HG03520 (cell line): Measurements from ENCODE around the gene HERC5.
"Not testable (repeated sequence)": the region's sequence is repeated elsewhere in the genome, so short reads cannot be mapped to it uniquely, and the experiment has no call there.

Source experiments
- ATAC-seq: cut with Tn5 transposase; IDR thresholded peaks from one replicate; pipeline ENCODE4 v1.9.1; 2021; ENCODE audit warnings: mild to moderate bottlenecking, moderate library complexity; ENCODE audit not compliant: unreplicated experiment

HERC5 gene

DNA sequence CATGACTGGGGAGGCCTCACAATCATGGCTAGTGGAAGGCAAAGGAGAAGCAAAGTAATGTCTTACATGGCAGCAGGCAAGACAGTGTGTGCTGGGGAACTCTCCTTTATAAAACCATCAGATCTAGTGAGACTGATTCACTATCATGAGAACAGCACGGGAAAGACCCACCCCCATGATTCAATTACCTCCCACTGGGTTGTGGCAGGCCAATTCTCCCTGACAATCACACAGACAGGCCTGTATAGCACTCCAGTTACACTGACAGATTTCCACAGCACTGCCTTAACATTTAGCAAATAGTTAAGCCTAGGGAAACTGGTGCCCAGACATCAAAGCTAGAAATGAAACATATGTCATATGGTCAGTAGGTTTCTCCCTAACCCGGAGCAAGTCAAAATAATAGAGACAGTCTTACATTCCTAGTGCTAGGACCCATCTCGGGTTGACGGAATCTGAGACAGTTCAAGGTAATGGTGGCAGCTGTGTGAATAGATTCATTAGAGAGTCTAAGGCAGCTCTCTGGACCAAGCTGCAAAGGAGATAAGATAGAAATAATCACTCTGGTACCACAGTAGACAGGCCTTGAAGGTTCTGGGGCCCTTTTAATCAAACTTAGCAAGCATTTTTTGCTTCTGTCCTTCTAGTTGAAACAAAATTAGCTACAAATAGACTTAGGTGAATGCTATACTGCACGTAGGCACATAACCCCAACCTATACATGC lies 9.4 kb upstream of the HERC5 start:
- no peak for ATAC-seq

DNA sequence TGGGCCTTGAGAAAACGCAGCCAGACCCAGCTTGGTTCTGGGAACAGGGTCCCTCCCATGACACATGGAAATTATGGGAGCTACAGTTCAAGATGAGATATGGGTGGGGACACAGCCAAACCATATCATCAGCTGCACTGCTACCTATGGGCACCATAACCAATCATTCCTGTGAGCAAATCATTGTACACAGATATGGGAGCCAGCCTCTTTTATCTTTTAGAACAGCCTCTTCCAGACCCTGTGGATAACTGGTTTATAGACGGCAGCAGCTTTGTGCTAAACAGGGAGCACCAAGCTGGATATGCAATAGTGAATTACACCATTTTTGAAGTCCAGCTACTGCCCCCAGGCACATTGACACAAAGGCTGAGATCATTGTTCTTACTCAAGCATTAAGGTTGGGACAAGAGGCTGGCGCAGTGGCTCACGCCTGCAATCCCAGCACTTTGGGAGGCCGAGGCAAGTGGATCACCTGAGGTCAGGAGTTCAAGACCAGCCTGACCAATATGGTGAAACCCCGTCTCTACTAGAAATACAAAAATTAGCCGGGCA lies 8.6 kb upstream of the HERC5 start:
- ATAC-seq = not testable (repeated sequence)

DNA sequence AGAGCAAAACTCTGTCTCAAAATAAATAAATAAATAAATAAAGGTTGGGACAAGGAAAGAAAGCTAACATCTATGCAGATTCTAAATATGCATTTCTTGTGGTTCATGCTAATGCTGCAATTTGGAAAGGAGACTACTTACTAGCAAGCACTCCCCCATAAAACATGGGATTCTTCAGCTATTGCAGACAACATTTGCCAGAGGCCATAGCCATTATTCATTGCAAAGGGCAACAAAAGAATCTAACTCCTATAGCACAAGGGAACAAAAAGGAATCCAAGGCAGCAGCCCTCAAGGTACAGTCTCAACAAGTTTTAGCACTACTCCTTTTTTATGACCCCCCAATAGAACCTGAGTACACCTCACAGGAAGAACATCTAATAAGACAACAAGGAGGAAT lies 8.0 kb upstream of the HERC5 start:
- ATAC-seq = no peak

DNA sequence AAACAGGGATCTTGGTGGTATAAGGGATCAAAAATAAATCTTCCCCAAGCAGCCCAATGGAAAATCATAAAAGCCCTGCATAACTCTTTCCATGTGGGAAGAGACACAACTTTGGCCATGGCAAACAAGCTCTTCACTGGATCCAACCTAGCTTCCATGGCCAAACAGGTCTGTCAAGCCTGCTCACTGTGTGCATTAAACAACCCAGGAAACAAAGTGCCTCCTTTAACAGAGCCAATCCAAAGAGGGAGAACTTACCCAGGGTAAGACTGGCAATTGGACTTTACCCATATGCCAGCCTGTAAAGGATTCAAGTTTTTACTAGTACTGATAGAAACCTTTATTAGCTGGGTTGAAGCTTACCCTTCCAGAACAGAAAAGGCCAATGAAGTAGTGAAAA lies 7.6 kb upstream of the HERC5 start:
- no peak for ATAC-seq

DNA sequence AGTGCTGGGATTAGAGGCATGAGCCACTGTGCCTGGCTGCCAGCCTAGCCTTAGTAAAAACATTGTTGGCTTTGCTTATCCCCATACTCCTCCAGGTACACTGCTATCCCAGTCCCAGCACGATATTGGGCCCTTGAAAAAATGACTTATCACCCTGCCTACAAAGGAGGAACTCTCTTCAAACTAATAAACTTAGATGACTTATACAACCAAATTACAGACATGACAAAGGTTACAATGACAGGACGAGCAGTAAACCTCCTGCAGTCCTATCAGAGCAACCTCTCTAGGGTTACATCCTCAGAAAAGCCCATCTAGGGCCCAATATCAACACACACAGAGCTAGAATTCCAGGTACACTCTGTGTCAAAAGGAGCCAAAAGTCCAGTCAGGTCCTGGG lies 5.7 kb upstream of the HERC5 start:
- no peak for ATAC-seq

DNA sequence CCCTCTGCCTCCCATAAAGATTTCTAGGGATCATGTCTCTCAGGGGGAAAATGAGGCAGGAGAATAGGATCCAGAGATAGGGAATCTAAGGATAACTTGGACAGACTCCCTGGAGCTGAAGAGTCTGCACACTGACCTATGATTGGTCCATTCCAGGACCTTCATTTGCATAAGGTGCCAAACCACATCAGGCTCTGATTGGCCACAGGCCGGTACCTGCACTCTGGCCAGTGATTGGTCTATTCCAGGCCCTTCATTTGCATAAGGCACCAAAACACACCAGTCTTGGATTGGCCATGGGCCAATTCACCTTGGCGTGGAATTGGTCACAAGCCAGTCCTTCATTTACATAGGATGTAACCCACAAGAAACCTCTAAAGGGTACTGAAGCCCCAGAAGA lies 4.0 kb upstream of the HERC5 start:
- ATAC-seq = no peak

DNA sequence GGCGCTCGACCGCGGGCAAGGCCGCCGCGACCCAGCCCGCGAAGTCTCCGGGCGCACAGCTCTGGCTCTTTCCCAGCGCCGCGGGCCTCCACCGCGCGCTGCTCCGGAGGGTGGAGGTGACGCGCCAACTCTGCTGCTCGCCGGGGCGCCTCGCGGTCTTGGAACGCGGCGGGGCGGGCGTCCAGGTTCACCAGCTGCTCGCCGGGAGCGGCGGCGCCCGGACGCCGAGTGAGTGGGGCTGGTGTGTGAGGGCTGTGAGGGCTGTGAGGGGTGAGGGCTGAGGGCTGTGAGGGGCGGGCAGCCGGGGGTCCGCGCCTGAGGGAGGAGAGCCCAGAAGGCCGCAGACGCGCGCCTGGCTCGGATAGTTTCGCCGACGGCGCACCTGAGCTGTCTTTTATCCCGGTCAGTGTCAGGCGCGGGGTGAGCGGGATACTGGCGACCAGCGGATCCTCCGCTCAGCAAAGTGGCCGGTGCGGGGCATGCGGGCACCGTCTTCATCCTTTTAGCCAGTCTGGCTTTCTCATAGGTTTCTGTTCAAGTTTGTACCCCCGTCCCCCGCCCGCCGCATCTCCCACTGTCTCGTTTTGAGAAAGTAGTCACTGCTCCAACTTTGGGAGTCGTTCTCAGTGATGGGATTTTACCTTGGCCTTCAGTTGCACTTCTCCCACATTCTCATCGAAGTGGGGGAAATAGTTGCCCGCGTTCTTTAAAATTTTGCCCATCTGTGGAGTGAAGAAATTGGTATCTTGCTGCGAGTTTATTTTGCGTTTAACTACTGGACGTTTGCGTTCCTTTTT lies 586 bp downstream of the HERC5 start:
- ATAC-seq = peak; percentile 35

DNA sequence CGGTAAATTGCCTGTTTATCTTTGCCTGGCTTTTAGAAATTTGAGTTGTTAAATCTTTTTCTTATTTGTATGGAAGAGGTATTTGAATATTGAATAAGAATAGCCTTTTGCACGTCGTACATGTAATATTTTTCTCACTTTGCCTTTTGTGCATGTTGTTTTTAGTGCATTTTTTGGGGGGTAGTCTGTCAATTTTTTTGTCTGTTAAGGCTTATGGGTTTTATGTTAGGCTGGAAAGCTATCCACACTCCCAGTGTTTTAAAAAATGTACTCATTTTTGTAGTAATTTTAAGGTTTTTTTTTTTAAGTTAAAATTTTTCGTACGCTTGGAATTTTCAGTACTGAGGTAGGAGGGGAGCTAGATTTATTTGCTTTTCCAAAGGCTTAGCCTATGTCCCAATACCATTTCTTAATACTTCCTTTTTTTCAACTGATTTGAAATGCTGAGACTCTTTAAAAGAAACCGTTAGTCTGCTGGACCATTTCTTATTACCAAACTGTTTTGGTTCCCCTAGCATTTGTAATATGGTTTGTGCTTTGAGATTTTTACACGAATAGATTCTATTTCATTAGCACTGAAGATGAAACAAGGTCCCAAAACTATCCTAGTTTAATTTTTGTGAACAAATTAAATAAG lies 1.3 kb downstream of the HERC5 start:
- no peak for ATAC-seq

DNA sequence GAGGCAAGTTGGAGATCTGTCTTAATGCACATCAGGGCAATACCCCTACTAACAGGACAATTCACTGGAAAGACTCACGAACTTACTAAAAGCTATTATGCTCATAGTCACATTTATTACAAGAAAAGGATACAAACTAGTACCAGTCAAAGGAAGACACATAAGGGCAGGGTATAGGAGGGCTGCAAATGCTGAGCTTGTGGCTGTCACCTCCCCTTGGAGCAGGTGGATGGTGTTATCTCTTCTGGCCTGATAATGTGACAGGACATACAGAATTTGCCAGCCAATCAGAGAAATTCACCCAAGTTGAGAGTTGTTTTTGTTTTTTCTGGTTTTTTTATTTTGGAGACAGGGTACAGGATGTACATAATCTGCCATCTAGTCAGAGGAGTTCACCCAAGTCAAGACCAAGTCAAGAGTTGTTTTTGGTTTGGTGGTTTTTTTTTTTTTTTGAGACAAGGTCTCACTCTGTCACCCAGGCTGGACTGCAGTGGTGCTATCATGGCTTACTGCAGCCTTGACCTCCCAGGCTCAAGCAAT lies 8.8 kb downstream of the HERC5 start:
- ATAC-seq = no peak

DNA sequence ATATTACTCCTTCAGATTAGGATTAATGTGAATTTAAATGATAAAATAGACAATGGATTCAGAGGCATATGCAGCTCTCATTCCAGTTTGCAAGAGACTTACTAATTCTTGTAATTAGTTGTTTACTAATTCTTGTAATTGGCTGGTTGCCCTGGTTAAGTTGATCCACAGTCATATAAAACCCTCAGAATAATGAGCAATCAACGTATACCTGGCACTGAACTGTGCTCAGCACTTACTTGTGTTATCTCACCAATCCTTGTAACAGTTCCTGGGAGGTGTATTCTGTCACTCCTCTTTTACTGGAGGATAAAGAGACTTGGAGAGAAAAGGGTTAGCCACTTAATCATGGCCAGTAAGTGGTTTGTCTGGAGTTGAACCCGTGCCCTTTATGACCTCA lies 10.5 kb downstream of the HERC5 start:
- ATAC-seq = no peak

DNA sequence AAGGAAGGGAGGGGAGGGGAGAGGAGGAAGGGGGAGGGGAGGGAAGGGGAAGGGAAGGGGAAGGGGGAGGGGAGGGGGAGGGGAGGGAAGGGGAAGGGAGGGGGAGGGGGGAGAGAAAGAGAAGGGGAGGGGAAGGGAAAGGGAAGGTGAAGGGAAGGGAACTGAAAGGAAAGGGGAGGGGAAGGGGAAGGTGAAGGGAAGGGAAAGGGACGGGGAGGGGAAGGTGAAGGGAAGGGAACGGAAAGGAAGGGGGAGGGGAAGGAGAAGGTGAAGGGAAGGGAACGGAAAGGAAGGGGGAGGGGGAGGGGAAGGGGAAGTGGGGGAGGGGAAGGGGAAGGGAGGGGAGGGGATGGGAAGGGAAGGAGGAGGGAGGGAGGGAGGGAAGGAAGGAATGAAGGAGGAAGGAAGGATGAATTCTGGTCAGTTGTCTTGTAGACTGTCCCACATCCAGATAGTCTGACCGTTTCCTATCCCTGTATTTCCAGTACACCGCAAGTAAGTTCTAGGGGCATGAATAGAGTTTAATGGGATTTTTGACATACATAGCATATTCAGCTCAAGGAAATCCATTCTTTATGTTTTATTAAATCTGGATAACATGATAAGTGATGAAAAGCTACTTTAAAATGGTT lies 20.4 kb downstream of the HERC5 start:
- ATAC-seq = no peak

DNA sequence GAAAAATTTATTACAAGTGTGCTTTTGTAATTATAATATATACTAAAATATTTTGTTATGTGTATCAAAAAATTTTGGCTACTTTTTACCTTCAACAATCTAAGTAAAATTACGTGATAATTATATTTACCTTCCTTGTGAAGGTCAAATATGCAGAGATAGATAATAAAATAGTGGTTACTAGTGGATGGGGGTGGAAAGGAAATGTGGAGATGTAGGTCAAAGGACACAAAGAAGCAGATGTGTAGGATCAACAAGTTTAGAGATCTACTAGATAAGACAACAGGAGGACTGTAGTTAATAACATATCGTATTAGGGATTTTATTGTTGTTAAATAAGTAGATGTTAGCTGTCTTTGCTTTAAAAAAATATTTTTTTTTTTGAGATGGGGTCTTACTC lies 21.3 kb downstream of the HERC5 start:
- ATAC-seq = no peak

DNA sequence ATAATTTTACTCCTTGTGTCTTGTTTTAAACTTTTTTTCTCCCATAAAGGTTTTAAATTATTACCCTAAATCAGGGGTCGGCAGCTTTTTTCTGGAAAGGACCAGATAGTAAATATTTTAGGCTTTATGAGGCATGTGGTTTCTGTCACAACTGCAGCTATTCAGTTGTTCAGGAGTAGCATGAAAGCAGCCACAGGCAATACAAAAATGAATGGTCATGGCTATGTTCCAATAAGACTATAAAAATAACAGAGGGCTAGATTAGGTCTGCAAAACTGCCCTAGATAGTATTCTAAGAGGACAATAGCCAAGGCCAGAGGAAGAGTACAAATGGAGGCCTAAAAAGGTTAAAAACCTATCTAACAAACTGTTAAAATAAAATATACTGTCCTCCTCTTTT lies 24.6 kb downstream of the HERC5 start:
- ATAC-seq = no peak

DNA sequence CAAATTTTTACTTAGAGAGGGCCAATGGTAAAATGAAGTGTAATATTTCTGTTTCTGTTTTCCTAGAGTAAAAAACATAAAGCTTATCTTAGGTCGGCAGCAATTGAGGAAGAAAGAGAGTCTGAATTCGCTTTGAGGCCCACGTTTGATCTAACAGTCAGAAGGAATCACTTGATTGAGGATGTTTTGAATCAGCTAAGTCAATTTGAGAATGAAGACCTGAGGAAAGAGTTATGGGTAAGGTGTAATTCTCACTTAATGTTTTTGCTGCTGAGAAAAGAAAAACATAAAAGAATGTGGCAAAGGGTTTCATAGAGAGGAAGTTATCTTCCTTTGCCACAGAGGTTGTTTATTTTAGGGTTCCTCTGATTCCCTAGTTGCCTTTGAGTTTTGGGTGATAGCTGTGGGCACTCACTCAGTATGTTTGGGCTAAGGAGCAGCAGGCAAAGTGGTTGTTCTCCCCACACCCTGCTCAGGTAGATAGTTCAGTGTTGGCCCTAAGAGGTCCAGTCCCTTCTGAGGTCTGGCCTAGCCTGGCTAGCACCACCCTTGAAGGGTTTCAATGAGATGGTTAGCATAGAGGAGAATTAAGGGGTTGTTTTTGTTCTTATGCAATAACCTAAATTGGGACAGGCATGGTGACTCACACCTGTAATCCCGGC lies 32.3 kb downstream of the HERC5 start:
- no peak for ATAC-seq

DNA sequence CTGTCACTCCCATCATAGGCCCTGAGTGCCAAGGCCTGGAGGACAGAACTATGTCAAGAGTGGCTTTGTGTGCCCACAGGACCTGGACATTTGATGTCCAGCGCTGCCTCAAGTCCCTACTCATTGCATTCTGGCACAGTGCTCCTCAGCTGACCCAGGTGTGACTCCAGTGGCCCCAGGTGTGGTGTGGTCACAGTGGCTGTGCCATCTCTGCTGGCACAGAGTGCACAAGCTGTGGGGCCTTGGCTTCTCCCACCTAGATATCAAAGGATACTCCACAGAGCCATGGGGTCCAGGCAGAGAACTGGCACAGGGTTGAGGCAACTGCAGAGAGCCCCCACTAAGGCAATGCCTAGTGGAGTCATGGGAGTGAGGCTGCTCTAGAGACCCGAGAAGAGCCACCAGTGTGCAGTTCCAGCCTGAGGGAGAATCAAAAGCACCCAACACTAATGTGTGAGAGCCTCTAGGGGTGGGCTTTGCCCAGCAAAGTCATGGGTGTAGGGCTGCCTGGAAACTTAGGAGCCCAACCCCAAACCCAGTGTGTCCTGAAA lies 41.0 kb downstream of the HERC5 start:
- no peak for ATAC-seq

DNA sequence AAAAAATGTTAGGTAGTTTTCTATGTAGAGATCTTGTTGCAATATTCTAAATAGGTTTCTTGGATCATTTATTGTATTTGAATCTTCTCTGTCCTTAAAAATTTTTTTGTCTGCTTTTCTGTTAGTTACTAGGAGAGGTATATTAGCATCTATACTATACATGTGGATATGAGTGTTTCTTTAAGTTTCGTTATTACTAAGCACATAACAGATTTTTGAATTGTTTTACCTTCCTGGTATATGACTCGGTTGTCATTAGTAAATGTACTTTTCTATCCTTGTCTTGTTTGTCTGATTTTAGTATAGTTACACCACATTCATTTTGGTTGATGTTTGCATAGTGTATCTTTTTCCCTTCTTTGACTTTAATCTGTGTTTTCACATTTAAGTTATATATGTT lies 46.4 kb downstream of the HERC5 start:
- no peak for ATAC-seq

DNA sequence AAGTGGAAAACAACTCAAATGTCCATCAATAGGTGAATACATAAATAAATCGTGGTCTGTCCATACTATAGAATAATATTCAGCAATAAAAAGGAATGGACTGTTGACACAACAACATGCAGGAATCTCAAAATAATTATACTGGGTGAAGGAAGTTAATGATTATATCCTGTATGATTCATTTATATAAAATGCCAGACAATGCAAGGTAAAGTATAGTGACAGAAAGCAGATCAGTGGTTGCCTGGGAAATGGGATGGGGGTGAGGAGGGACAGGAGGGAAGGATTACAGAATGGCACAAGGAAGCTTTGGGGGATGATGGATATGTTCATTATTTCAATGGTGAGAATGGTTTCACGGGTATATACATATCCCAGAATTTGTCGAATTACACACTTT lies 54.3 kb downstream of the HERC5 start:
- ATAC-seq = no peak

DNA sequence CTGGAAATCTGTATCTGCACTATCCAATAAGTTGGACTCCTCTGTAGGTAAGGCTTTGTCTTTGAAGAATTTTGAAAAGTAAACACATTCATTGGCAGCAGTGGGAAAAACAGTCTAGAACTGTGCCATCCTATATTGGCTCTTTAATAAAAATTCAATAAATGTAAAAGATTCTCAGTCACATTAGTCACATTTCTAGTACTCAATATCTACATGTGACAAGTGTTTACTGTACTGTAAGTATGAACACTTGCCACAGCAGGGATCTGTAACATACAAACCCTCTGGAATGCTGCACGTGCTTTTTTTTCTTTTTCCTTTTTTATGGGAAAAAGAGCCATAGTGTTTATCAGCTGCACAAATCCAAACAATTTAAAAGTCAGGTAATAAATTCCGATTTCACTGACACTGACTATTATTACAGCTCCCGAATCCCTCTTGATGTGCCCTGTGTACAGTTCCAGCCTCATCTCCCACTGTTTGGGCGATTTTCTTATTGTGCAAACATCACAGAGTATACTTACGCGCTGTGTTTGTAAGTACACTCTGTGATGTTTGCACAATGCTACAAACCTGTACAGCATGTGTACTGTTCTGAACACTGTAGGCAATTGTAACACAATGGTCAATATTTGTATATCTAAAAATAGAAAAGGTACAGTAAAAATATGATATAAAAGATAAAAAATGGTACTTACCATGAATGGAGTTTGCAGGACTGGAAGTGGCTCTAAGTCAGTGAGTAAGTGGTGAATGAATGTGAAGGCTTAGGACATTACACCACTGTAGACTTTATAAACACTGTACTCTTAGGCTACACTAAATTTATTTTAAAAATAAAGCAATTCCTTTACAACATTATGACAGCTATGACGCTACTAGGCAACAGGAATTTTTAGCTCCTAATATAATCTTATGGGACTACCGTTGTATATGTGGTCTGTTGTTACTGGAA lies 57.9 kb downstream of the HERC5 start:
- ATAC-seq = no peak

DNA sequence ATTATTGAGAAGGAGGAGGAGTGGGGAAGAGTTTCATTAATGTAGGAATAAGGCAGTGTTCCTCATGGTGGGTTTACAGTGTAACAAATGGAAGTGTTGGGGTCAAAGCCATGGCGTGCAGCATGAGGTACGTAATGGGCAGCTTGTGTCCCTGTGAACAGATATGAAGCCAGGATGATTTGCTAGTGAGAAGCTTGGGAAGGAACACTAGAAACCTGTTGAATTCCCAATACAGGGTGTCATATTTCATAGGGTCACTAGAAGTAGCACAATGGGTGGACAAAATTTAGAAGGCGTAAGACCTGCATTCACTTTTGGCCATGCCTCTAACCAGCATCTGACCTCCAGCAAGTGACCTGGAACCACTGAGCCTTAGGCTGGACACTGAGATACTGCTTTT lies 59.8 kb downstream of the HERC5 start:
- no peak for ATAC-seq
